ENCODE measurements around the gene HEXIM2. TPM values are rescaled to one million over a fixed set of nuclear protein-coding genes. Genes with fewer than 3 reads are reported as not detected.

Gene HEXIM2
- total RNA-seq, 1 experiment from 2014 or later, result 13.5 TPM

DNA sequence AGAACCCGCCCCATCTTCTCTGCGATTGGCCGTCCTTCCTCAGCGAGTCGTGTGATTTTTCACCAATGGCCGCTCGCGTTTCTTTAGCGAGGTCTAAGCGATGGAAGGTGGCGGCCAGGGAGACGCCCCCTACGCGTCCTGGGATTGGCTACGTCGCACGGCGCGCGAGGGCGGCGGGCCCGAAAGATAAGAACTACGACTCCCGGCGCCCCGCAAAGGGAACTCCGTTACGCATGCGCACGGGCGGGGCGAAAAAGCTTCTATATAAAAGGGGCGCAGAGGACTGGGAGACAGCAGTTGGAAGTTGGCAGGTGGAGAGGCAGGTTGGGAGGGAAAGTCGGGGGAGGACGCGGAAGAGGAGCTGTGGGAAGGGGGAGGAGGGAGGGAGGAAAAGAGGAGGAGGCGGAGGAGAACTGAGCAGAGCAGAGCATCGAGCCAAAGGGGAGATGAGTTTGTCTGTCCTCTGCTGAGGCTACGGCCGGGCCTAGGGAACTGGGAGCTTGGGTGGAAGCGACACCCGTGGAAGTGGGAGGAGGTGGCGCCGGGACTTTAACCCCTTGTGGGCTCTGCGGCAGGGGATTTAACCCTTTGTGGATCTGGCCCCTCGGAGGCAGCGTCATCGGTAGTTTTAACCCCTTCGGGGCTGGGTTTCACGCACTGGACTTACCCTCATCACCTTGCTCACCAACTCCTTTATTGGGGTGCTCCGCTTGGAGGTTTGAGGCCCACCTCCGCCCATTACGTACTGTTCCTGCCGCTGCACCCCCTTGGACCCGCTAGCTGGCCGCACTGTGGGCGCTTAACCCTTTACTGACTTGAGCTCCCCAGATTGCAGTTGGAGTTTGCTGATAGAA is 13.3 kb upstream of the HEXIM2 start, which contains the start of gene HEXIM1:
HEXIM1 (plus strand) TSS at position 293 of the 854 bp plus-strand sequence. CDS start 716 bp downstream, outside the sequence.
- TSS peak; percentile 84 for BruUV-seq (replicated peaks)
- peaks cover 34% of the 10 kb centered on the region for H3K79me2 ChIP-seq (ENCODE audit: insufficient read depth, low read length)

More for the DNA sequence above, 13.3 kb upstream of the HEXIM2 start, which contains the start of gene HEXIM1:
- peak within 1 kb of the TSS; percentile 94 for H3K27ac ChIP-seq (ENCODE audit: low read depth, low read length)
- H3K4me3 ChIP-seq (replicated peaks in 1 of 2; ENCODE audit: low read depth in 1 of 2, low read length in 2 of 2), result peak within 1 kb of the TSS; percentile 95 to 96
- H3K36me3 ChIP-seq (ENCODE audit: control insufficient read depth in 1 of 2, insufficient read depth in 2 of 2, low read length in 2 of 2), result peaks cover 0 to 3% of the 10 kb centered on the region in 2 experiments; a peak in 1 of 4 replicates
- peaks cover 14% of the 10 kb centered on the region; the same call in 1 of the 2 replicates for H4K20me1 ChIP-seq (ENCODE audit: insufficient read depth)
- TF ChIP-seq YY1 (IDR thresholded peaks at IDR 0.05; ENCODE audit: extremely low read depth, insufficient replicate concordance, low read depth, low read length) (peak; percentile 72), POLR2AphosphoS5 (IDR thresholded peaks at IDR 0.05; ENCODE audit: low read depth, low read length) (peak; percentile 100), SRF (IDR thresholded peaks at IDR 0.05; ENCODE audit: low read depth) (no peak), RAD21 (IDR thresholded peaks at IDR 0.05; ENCODE audit: low read depth) (no peak), SIN3A (IDR thresholded peaks at IDR 0.05; ENCODE audit: low read depth) (peak; percentile 100), ELF1 (IDR thresholded peaks at IDR 0.05; ENCODE audit: borderline replicate concordance, low read depth) (peak; percentile 54; the same call in 1 of the 2 replicates), FOSL1 (IDR thresholded peaks at IDR 0.05; ENCODE audit: low read depth) (0 out of 2 replicates have a peak, but pooled peaks have one; percentile 12), CEBPB (IDR thresholded peaks at IDR 0.05; ENCODE audit: low read depth) (no peak), REST (IDR thresholded peaks at IDR 0.05; ENCODE audit: low read depth) (no peak), SP1 (IDR thresholded peaks at IDR 0.05; ENCODE audit: low read depth) (peak; percentile 89), EGR1 (IDR thresholded peaks at IDR 0.05; ENCODE audit: low read depth) (peak; percentile 75), CBX3 (IDR thresholded peaks at IDR 0.05; ENCODE audit: low read depth) (peak; percentile 83; the same call in 1 of the 2 replicates), TCF7L2 (IDR thresholded peaks at IDR 0.05; ENCODE audit: borderline replicate concordance, extremely low read depth, insufficient read depth, insufficient read length) (peak; percentile 12), JUND (IDR thresholded peaks at IDR 0.05) (peak; percentile 62; the same call in 1 of the 2 replicates), POLR2A (IDR thresholded peaks at IDR 0.05; ENCODE audit: borderline replicate concordance, extremely low read depth, insufficient read depth, insufficient read length) (peak; percentile 100)
- TF ChIP-seq, protein P1, sequence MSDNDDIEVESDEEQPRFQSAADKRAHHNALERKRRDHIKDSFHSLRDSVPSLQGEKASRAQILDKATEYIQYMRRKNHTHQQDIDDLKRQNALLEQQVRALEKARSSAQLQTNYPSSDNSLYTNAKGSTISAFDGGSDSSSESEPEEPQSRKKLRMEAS (IDR thresholded peaks at IDR 0.05), result peak; percentile 53
- TF ChIP-seq, protein P2, sequence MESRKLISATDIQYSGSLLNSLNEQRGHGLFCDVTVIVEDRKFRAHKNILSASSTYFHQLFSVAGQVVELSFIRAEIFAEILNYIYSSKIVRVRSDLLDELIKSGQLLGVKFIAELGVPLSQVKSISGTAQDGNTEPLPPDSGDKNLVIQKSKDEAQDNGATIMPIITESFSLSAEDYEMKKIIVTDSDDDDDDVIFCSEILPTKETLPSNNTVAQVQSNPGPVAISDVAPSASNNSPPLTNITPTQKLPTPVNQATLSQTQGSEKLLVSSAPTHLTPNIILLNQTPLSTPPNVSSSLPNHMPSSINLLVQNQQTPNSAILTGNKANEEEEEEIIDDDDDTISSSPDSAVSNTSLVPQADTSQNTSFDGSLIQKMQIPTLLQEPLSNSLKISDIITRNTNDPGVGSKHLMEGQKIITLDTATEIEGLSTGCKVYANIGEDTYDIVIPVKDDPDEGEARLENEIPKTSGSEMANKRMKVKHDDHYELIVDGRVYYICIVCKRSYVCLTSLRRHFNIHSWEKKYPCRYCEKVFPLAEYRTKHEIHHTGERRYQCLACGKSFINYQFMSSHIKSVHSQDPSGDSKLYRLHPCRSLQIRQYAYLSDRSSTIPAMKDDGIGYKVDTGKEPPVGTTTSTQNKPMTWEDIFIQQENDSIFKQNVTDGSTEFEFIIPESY (IDR thresholded peaks at IDR 0.05; ENCODE audit: extremely low read depth, insufficient replicate concordance, low read length), result peak; percentile 70
- DNase-seq (ENCODE audit: low read depth, low spot score) (peak; percentile 99), ATAC-seq (peak; percentile 82)
- H3K27me3 ChIP-seq (ENCODE audit: insufficient read depth, low read length), result no peaks in the 10 kb centered on the region
- H3K9me3 ChIP-seq (ENCODE audit: control insufficient read depth in 1 of 2, insufficient read depth in 1 of 2, low read depth in 1 of 2, low read length in 2 of 2), result no peaks in the 10 kb centered on the region
- RAD21 ChIA-PET (ENCODE audit: low non-redundant PET in 1 of 2, low total read pairs in 2 of 2, uncharacterized antibody in 2 of 2, unreplicated experiment in 2 of 2), result interaction anchor here (0.7 to 3.2 kb wide), 6 partner anchors 13 to 49 kb away, joined by 3 to 20 read pairs (median 6); partner anchors contain the start of genes ACBD4 (in 1 of the 2) and HEXIM2 (in 1 of the 2)
- POLR2A ChIA-PET, result interaction anchor here (0.6 to 7.3 kb wide), 42 partner anchors 9 to 633 kb away, joined by 3 to 258 read pairs (median 4); partner anchors contain the start of genes ACBD4, HEXIM2, NMT1 and PLCD3
- H3K9me2 ChIP-seq (ENCODE audit: insufficient read depth), result no peaks in the 10 kb centered on the region
- peak within 1 kb of the TSS; percentile 11 for H2AFZ ChIP-seq (ENCODE audit: low read depth, low read length, poor library complexity, severe bottlenecking)
- CTCF ChIA-PET, result interaction anchor here (0.7 to 10.2 kb wide), 15 partner anchors 9 to 228 kb away, joined by 3 to 131 read pairs (median 3); partner anchors contain the start of genes ACBD4 and HEXIM2
- H3K4me2 ChIP-seq (ENCODE audit: low read length), result peak within 1 kb of the TSS; percentile 92
- peak within 1 kb of the TSS; percentile 98 for H3K9ac ChIP-seq (ENCODE audit: low read length)
- intact Hi-C loops (cut with micrococcal nuclease), result loop anchor here (1.0 to 5.0 kb wide), 3 partner anchors 24 to 279 kb away; no protein-coding TSS in a partner anchor
- H3K4me1 ChIP-seq (ENCODE audit: control insufficient read depth in 1 of 2, insufficient read depth in 2 of 2, low read length in 2 of 2), result peaks cover 21 to 37% of the 10 kb centered on the region in 2 experiments

Measured in HCT116 (cell line).